ENCODE data around the gene TCP11L1. TPM values are rescaled to one million over a fixed set of nuclear protein-coding genes. Genes with fewer than 3 reads are reported as not detected.

The TCP11L1 gene, protein sequence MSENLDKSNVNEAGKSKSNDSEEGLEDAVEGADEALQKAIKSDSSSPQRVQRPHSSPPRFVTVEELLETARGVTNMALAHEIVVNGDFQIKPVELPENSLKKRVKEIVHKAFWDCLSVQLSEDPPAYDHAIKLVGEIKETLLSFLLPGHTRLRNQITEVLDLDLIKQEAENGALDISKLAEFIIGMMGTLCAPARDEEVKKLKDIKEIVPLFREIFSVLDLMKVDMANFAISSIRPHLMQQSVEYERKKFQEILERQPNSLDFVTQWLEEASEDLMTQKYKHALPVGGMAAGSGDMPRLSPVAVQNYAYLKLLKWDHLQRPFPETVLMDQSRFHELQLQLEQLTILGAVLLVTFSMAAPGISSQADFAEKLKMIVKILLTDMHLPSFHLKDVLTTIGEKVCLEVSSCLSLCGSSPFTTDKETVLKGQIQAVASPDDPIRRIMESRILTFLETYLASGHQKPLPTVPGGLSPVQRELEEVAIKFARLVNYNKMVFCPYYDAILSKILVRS
- total RNA-seq, result 1 to 10 TPM; 7.9 to 8.8 TPM

DNA sequence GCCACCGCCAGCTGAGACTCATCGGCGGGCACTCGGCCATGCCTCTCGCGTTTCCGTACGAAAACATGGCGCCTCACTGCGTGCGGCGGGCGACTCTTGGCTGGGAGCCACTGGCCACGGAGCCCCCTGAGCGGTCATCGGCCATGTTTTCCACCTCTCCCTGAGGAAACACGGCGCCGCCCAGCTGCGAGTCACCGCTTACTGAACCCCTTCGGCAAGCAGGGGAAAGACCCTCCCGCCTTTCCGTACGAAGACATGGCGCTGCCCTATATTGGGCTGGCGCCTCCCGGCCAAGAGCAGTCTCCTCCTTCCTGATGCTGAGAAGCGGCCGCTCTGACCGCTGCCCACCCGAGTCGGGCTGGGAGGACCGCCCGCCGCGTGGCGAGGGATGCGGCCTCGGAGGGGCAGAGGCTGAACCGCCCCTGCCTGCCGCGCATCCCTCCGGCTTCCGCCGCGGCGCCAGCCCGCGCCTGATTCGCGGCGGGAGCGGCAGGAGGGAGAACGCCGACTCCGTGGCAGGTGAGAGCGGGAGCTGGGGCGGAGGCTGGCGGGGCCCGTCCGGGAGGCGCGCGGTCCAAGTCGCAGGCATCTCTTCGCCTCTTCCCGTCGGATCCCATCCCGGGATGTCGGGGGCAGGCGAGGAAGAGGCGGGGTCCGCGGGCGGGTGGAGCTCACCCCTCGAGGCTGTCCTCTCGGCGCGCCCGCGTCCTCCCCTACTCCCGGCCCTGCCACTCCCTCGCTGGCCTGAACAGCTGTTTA is at the start of gene TCP11L1:
TSS of gene TCP11L1 (plus strand) at position 299 of the 759 bp plus-strand sequence. CDS start 4,202 bp downstream, outside the sequence.
- Mint-ChIP-seq H3K27ac (peak within 1 kb of the TSS; percentile 95), H3K4me3 (peak within 1 kb of the TSS; percentile 87), H3K36me3 (ENCODE audit: low read depth) (peaks cover 2% of the 10 kb centered on the region), H3K4me1 (peaks cover 37% of the 10 kb centered on the region), H3K9me3 (ENCODE audit: low read depth) (no peaks in the 10 kb centered on the region), H3K27me3 (peaks cover 5% of the 10 kb centered on the region)
- intact Hi-C loops (cut with DNase I, micrococcal nuclease), result loop anchor here (1.0 to 2.0 kb wide), 8 partner anchors 24 to 455 kb away; partner anchors contain the start of genes CSTF3 (in 1 of the 2), DEPDC7 (in 1 of the 2) and HIPK3 (in 1 of the 2)
- peak; percentile 89 for DNase-seq
- ChIA-PET CTCF (interaction anchor here (0.6 to 2.1 kb wide), 11 partner anchors 8 to 211 kb away, joined by 3 to 10 read pairs (median 4); partner anchors contain the start of genes CSTF3 and DEPDC7), POLR2A (interaction anchor here (0.5 to 2.0 kb wide), 8 partner anchors 17 to 1013 kb away, joined by 3 to 7 read pairs (median 4); partner anchors contain the start of genes DEPDC7 and QSER1)
- ATAC-seq, result peak; percentile 71

DNA sequence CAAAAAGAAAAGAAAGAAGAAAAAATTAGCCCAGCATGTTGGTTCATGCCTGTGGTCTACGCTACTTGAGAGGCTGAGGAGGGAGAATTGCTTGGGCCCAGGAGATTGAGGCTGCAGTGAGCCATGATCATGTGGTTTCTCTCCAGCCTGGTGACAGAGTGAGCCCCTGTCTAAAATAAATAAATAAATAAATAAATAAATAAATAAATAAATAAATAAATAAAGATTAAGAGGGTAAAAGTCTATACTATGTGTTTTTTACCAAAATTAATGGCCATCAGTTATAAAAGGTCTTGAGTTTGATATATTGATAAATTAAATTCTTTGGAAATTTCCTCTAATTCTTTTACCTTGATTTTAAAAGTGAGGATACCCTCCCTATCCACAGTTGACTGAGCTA is 48.9 kb upstream of the TCP11L1 start:
- CTCF ChIA-PET, result no interaction called here
- ATAC-seq (no peak), DNase-seq (no peak)
- Mint-ChIP-seq H3K9me3 (ENCODE audit: low read depth) (peaks cover 3% of the 10 kb centered on the region), H3K4me3 (no peak overlapping the region), H3K27me3 (no peaks in the 10 kb centered on the region), H3K4me1 (no peaks in the 10 kb centered on the region), H3K36me3 (ENCODE audit: low read depth) (no peaks in the 10 kb centered on the region), H3K27ac (no peak overlapping the region)
- POLR2A ChIA-PET, result no interaction called here
- intact Hi-C loops (cut with DNase I, micrococcal nuclease), result no loop called here

DNA sequence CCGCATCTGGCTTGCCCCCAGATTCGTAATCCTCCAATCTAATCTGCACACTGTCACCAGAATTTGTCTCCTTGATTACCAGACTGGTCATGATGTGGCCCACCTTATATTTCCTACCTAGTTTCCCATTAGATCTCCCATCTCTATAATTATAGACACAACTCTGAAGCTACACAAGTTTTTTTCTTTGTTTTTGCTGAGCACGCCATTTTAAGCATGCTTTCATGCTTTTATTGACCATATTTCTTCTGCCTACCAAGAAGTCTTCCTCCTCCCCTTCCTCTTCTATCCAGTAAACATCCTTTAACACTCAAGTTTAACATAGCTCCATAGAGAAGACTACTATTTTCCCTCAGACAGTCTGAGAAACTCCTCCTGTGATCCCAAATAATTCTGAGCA is 47.9 kb upstream of the TCP11L1 start:
- DNase-seq, result no peak
- intact Hi-C loops (cut with DNase I, micrococcal nuclease), result no loop called here
- Mint-ChIP-seq H3K27ac (no peak overlapping the region), H3K27me3 (peaks cover 4% of the 10 kb centered on the region), H3K4me1 (no peaks in the 10 kb centered on the region), H3K36me3 (ENCODE audit: low read depth) (no peaks in the 10 kb centered on the region), H3K9me3 (ENCODE audit: low read depth) (peaks cover 3% of the 10 kb centered on the region), H3K4me3 (no peak overlapping the region)
- ATAC-seq, result no peak
- ChIA-PET CTCF (interaction anchor here (0.6 kb wide), 2 partner anchors 15 to 135 kb away, joined by 3 to 4 read pairs; no protein-coding TSS in a partner anchor), POLR2A (no interaction called here)

GRCh38 chr11:32991898-32992297 is 47.5 kb upstream of the TCP11L1 start:
- no peaks in the 10 kb centered on the region for H3K4me1 Mint-ChIP-seq
- ChIA-PET POLR2A (no interaction called here), CTCF (interaction anchor here (0.6 to 0.7 kb wide), 3 partner anchors 16 to 135 kb away, joined by 3 to 4 read pairs (median 3); no protein-coding TSS in a partner anchor)
- no peak overlapping the region for H3K27ac Mint-ChIP-seq
- H3K36me3 Mint-ChIP-seq (ENCODE audit: low read depth), result no peaks in the 10 kb centered on the region
- no peak for DNase-seq
- peaks cover 4% of the 10 kb centered on the region for H3K27me3 Mint-ChIP-seq
- peaks cover 3% of the 10 kb centered on the region for H3K9me3 Mint-ChIP-seq (ENCODE audit: low read depth)
- no peak overlapping the region for H3K4me3 Mint-ChIP-seq
- intact Hi-C loops (cut with DNase I, micrococcal nuclease), result no loop called here
- no peak for ATAC-seq

- Mint-ChIP-seq H3K9me3 (ENCODE audit: low read depth) (peaks cover 8% of the 10 kb centered on the region), H3K4me3 (no peak overlapping the region), H3K27me3 (peaks cover 10% of the 10 kb centered on the region), H3K4me1 (peaks cover 9% of the 10 kb centered on the region), H3K27ac (no peak overlapping the region), H3K36me3 (ENCODE audit: low read depth) (peaks cover 2% of the 10 kb centered on the region)
- intact Hi-C loops (cut with DNase I, micrococcal nuclease), result no loop called here
- ChIA-PET POLR2A (no interaction called here), CTCF (interaction anchor here (0.6 to 1.9 kb wide), 2 partner anchors 23 to 65 kb away, joined by 3 to 4 read pairs; no protein-coding TSS in a partner anchor)
- ATAC-seq (no peak), DNase-seq (no peak)
These were observed 39.2 kb upstream of the TCP11L1 start for GRCh38 chr11:33000181-33000580.

DNA sequence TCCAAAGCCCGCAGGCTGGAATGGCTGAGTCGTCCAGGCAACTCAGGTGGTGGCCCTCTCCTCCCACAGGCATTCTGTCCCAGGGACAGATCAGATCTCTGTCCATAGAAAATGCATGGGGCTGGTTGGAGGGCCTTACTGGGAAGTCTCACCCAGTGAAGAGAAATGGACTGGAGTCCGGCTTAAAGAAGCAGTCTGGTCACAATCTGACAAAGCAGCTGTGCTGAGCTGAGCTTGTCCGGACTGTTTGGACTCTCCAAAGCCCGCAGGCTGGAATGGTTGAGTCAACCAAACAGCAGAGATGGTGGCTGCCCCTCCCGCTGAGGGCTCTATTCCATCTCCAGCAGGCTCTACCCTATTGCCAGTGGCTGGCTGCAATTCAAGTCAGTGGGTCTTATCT is 38.1 kb upstream of the TCP11L1 start:
- peaks cover 9% of the 10 kb centered on the region for H3K27me3 Mint-ChIP-seq

DNA sequence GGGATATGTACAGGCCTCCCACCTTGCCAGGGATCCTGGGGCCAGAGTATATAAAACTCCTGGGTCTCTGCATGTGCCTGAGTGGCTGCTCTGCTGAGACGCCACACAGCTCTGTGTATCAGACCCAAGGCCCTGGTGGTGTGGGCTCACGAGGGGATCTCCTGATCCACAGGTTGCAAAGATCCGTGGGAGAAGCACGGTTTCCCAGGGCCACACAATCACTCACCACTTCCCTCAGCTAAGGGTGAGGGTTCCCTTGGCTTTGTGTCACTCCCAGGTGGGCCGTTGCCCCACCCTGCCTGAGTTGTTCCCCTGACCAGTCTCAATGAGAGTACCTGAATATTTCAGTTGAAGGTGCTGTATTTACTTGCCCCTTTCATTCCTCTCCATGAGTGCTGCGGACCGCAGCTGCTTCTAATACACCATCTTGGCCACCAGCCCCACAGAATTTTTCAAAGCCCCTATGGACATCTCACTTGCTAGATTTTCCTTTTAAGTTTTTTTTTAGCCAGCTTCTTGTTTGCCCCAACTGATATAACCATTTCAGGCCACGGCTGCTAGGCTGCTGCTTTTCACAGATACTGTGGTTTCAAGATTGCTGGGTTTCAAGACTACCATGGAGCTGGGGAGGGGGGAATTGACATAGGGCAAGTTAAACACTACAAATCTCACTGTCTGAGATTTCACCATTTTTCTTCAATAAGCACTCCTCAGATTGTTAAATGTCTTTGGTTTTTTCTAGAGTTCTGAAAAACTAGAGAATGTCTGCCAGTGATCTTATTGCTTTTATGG is 37.4 kb upstream of the TCP11L1 start:
- H3K27me3 Mint-ChIP-seq, result peaks cover 13% of the 10 kb centered on the region
- ChIA-PET CTCF (interaction anchor here (1.9 kb wide), 1 partner anchor 63 kb away, joined by 4 read pairs; no protein-coding TSS in a partner anchor), POLR2A (no interaction called here)
- H3K36me3 Mint-ChIP-seq (ENCODE audit: low read depth), result peaks cover 2% of the 10 kb centered on the region
- H3K27ac Mint-ChIP-seq, result no peak overlapping the region
- H3K4me3 Mint-ChIP-seq, result no peak overlapping the region
- DNase-seq, result no peak
- no peak for ATAC-seq
- peaks cover 8% of the 10 kb centered on the region for H3K9me3 Mint-ChIP-seq (ENCODE audit: low read depth)
- intact Hi-C loops (cut with DNase I, micrococcal nuclease), result no loop called here
- H3K4me1 Mint-ChIP-seq, result peaks cover 25% of the 10 kb centered on the region

More for the DNA sequence above, 38.1 kb upstream of the TCP11L1 start:
- intact Hi-C loops (cut with DNase I, micrococcal nuclease), result no loop called here
- peaks cover 2% of the 10 kb centered on the region for H3K36me3 Mint-ChIP-seq (ENCODE audit: low read depth)
- H3K9me3 Mint-ChIP-seq (ENCODE audit: low read depth), result peaks cover 8% of the 10 kb centered on the region
- CTCF ChIA-PET, result interaction anchor here (1.9 kb wide), 1 partner anchor 64 kb away, joined by 4 read pairs; no protein-coding TSS in a partner anchor
- POLR2A ChIA-PET, result no interaction called here
- DNase-seq (no peak), ATAC-seq (no peak)
- H3K4me3 Mint-ChIP-seq, result no peak overlapping the region
- no peak overlapping the region for H3K27ac Mint-ChIP-seq
- H3K4me1 Mint-ChIP-seq, result peaks cover 20% of the 10 kb centered on the region

- peaks cover 14% of the 10 kb centered on the region for H3K27me3 Mint-ChIP-seq
- no peak overlapping the region for H3K4me3 Mint-ChIP-seq
- CTCF ChIA-PET, result no interaction called here
- ATAC-seq (peak; percentile 65), DNase-seq (peak; percentile 18)
- intact Hi-C loops (cut with DNase I, micrococcal nuclease), result no loop called here
- H3K9me3 Mint-ChIP-seq (ENCODE audit: low read depth), result no peaks in the 10 kb centered on the region
- H3K27ac Mint-ChIP-seq, result no peak overlapping the region
- no peaks in the 10 kb centered on the region for H3K36me3 Mint-ChIP-seq (ENCODE audit: low read depth)
- POLR2A ChIA-PET, result no interaction called here
- peaks cover 28% of the 10 kb centered on the region for H3K4me1 Mint-ChIP-seq
These were observed 34.2 kb upstream of the TCP11L1 start for GRCh38 chr11:33005175-33005574.

DNA sequence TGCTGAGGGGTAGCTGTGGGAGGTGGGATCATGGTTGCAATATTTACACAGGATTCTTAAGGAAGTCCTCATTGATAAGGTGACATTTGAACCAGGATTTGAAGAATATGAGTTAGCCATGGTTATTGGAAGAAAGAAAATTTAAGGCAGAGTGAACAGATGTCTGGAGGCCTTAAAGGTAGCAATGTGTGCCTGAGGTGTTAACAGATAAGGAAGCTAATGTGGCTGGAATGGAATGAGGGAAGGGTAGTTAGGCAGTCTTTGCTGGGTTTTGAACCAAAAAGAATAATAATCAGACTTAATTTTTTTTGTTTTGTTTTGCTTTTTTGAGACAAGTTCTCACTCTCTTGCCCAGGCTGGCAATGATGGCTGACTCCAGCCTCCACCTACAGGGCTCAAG is 33.4 kb upstream of the TCP11L1 start:
- POLR2A ChIA-PET, result no interaction called here
- no peak for DNase-seq
- Mint-ChIP-seq H3K27me3 (peaks cover 17% of the 10 kb centered on the region), H3K27ac (no peak overlapping the region), H3K36me3 (ENCODE audit: low read depth) (no peaks in the 10 kb centered on the region), H3K4me3 (no peak overlapping the region), H3K4me1 (peaks cover 32% of the 10 kb centered on the region), H3K9me3 (ENCODE audit: low read depth) (no peaks in the 10 kb centered on the region)
- ATAC-seq, result no peak
- intact Hi-C loops (cut with DNase I, micrococcal nuclease), result no loop called here
- CTCF ChIA-PET, result interaction anchor here (1.0 kb wide), 1 partner anchor 60 kb away, joined by 3 read pairs; no protein-coding TSS in a partner anchor

DNA sequence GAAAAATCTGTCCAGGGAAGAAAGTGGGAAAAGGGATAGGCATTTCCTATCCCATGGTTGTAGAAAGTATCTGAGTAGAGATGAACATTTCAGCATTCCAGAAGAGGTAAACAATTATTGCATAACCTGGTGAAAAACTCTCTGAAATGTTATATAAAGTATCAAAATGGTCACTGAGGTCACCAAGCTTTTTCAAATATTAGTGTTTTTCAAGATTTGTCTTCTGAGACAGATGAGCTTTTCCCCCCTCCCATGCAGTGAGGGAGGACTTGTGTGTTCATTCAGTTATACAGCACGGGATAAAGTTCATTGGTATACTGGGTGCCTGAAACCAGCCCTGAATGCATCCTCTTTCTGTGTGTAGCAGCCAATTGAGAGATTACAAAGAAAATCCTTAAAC is 25.6 kb upstream of the TCP11L1 start:
- H3K27me3 Mint-ChIP-seq, result peaks cover 34% of the 10 kb centered on the region
- POLR2A ChIA-PET, result no interaction called here
- ATAC-seq (no peak), DNase-seq (no peak)
- H3K27ac Mint-ChIP-seq, result no peak overlapping the region
- intact Hi-C loops (cut with DNase I, micrococcal nuclease), result loop anchor here in 1 of 2 experiments (5.0 kb wide), 2 partner anchors 51 to 244 kb away; partner anchors contain the start of gene HIPK3
- H3K9me3 Mint-ChIP-seq (ENCODE audit: low read depth), result no peaks in the 10 kb centered on the region
- no peak overlapping the region for H3K4me3 Mint-ChIP-seq
- peaks cover 46% of the 10 kb centered on the region for H3K4me1 Mint-ChIP-seq
- CTCF ChIA-PET, result interaction anchor here (0.6 kb wide), 1 partner anchor 33 kb away, joined by 4 read pairs; no protein-coding TSS in a partner anchor
- no peaks in the 10 kb centered on the region for H3K36me3 Mint-ChIP-seq (ENCODE audit: low read depth)

All from activated CD4-positive, alpha-beta T cell treated with anti-CD3 and anti-CD28 coated beads for 36 hours (primary cell).